PC-9 (cell line): Measurements from ENCODE around the gene KLF17.

Experiments
- CTCF ChIP-seq: fragments of 200-600 bp; sonication (generic); conservative IDR thresholded peaks from 2 replicates; pipeline ENCODE4 v1.6.1; 2017; ENCODE audit warnings: mixed run types, antibody characterized with exemption, mild to moderate bottlenecking, moderate library complexity
- EZH2 ChIP-seq: fragments of 200-600 bp; sonication (generic); IDR thresholded peaks from 2 replicates; pipeline ENCODE4 v1.8.0; 2017; ENCODE audit warnings: antibody characterized with exemption, low read depth

- TF ChIP-seq CTCF (no peak), EZH2 (no peak)
These were observed 45.1 kb upstream of the KLF17 start for GRCh38 chr1:44073528-44073927.
